Measurements from ENCODE around the gene LRRC57. TPM values are rescaled to one million over a fixed set of nuclear protein-coding genes. Genes with fewer than 3 reads are reported as not detected.

The LRRC57 gene
- total RNA-seq, 1 donor: 19.9 TPM

GRCh38 chr15:42590619-42591237, 42.1 kb upstream of the LRRC57 start:
- TF ChIP-seq CTCF (IDR thresholded peaks at IDR 0.05; ENCODE audit: insufficient read depth, low read depth, low read length): no peak
- H3K4me3 ChIP-seq (ENCODE audit: low read depth, low read length): no peak overlapping the region
- no peak for DNase-seq (ENCODE audit: low read depth)

DNA sequence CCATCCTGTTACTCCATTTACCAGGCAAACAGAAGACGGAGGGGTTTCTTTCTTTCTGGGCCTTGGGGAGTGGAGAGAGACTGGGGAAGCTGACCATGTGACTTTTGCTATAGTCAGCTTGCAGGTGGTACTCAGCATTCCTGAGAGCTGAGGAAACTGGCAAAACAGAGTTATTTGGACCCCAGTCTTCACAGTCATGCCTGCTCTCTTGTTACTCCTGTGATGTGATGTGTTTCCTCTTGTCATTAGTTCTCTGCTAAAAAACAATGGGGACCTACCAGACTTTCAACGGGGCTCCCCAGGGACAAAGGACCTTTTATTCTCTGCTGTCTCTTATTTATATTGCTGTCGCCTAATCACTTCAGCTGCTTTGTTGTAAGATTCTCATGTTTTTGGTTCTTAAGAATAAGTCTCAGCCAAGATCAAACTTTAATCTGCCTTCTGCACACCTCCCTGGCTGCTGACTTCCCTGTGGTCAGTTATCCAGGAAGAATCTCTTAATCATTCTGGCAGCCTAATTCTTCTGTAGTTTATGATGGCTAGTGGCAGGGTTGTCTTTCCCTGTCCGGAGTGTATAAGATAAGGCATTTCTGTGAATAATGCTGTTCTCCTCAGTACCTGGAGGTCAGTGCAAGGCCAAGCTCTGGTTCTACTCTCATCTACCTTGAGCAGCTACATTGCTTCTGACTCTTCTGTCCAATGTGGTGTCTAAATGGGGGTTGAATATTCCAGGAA, 35.6 kb upstream of the LRRC57 start:
- DNase-seq (ENCODE audit: low read depth): no peak
- no peak overlapping the region for H3K4me3 ChIP-seq (ENCODE audit: low read depth, low read length)
- TF ChIP-seq CTCF (IDR thresholded peaks at IDR 0.05; ENCODE audit: insufficient read depth, low read depth, low read length): no peak

DNA sequence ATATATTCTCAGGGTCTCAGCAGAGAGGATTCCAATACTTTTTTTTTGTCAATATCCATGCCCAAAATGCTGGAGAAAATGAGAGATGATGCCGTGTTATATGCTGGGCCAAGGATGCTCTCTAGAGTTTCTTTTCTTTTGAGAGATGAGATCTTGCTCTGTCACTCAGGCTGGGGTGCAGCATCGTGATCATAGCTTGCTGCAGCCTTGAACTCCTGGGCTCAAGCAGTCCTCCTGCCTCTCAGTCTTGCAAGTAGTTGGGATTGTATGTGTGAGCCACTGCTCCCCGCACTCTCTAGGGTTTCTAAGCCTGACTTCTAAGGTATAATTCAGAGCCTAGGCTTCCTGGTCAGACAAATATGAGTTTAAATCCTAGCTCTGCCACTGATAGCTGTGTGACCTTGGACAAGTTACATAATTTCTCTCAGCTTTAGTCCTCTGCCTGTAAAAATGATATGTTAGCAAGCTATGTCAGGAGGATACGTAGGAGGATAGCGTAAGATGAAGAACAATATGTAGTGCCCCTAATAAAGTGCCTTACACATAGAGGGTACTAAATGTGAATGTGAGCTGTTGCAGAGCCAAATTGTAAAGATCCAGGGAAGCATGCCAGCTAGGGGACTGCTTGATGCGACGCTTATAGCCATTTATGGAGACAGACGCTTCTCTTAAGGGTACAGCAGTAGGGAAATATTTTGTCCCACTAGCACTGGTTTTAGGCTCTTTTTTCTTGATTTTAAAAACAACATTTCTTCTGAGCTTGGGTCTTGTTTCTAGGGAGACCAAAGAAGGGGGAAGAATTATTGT, 34.2 kb upstream of the LRRC57 start:
- DNase-seq (ENCODE audit: low read depth): no peak
- TF ChIP-seq CTCF (IDR thresholded peaks at IDR 0.05; ENCODE audit: insufficient read depth, low read depth, low read length): no peak
- no peak overlapping the region for H3K4me3 ChIP-seq (ENCODE audit: low read depth, low read length)

GRCh38 chr15:42581272-42581730, 32.7 kb upstream of the LRRC57 start:
- no peak for TF ChIP-seq CTCF (IDR thresholded peaks at IDR 0.05; ENCODE audit: insufficient read depth, low read depth, low read length)
- DNase-seq (ENCODE audit: low read depth): peak; percentile 75

GRCh38 chr15:42578984-42579537, 30.5 kb upstream of the LRRC57 start:
- TF ChIP-seq CTCF (IDR thresholded peaks at IDR 0.05; ENCODE audit: insufficient read depth, low read depth, low read length): no peak
- DNase-seq (ENCODE audit: low read depth): no peak
- H3K4me3 ChIP-seq (ENCODE audit: low read depth, low read length): no peak overlapping the region

More at GRCh38 chr15:42581272-42581730, 32.7 kb upstream of the LRRC57 start:
- H3K4me3 ChIP-seq (ENCODE audit: low read depth, low read length): peak overlapping the region; percentile 56

DNA sequence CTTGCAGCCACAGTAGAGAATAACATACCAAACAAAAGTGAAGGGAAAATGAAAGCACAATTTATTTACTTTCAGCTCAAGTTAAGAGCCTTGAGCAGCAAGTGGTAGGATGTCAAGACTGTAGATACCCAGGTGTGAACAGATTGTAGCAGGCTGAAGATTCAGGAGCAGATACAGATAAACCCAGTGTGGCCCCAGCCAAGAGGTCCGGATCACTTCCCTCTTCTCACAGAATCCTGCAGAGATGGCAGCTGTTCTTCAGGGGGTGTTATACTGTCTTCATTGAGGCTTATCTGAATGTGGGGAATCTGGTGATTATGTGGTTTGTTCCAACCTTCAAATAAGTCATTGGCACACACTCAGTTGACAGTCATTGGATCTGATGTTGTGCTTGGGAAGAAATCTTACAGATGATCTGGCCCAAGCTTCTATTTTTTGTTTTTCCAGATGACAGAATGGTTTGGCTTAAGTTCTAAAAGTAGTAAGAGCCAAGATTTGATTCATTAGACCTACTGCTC, 29.0 kb upstream of the LRRC57 start:
- H3K4me3 ChIP-seq (ENCODE audit: low read depth, low read length): no peak overlapping the region
- no peak for TF ChIP-seq CTCF (IDR thresholded peaks at IDR 0.05; ENCODE audit: insufficient read depth, low read depth, low read length)
- peak; percentile 28 for DNase-seq (ENCODE audit: low read depth)

Data from fibroblast of villous mesenchyme (primary cell).